ENCODE data around the gene B4GALNT1. TPM values are rescaled to one million over a fixed set of nuclear protein-coding genes. Genes with fewer than 3 reads are reported as not detected.
A peak's percentile ranks its signal among the peaks of the same experiment; 100 is the strongest.

The B4GALNT1 gene
- total and polyA plus RNA-seq, 2 donors (not counting 1 experiment from before 2014, with no cell fraction given), result 1.3 to 2.3 TPM

DNA sequence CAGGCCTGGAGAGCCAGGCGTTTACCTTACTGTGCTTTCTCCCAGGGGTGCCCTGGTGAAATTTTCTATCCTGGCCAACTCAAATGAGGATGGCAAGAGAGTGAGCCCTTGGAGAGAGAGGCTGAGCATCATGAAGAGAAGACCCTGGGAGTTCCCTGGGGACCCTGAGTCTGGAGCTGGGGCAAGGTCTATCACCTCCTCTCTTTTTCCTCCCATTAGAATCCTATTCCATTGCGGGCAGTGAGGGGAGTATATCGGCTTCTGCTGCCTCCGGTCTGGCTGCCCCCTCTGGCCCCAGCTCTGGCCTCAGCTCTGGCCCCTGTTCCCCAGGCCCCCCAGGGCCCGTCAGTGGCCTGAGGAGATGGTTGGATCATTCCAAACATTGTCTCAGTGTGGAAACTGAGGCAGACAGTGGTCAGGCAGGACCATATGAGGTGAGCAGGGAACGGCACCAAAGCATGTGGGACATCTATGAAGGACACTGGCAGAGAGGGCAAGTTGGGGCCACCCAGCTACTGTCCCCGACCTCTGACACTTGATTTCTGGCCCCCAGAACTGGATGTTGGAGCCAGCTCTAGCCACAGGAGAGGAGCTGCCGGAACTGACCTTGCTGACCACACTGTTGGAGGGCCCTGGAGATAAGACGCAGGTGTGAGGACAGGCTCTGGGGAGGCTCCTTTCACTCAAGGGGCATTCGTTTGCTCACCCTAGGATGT, 20.1 kb downstream of the B4GALNT1 start:
- Histone ChIP-seq H3K9me3 (ENCODE audit: control insufficient read depth, insufficient read depth, low read depth, low read length) (no peaks in the 10 kb centered on the region), H2AFZ (ENCODE audit: low read length) (no peak overlapping the region), H3K4me2 (ENCODE audit: extremely low read depth, insufficient read depth, low read length) (no peak overlapping the region), H3K4me1 (ENCODE audit: control insufficient read depth, extremely low read depth, insufficient read depth, low read length) (peaks cover 8% of the 10 kb centered on the region), H3K27ac (ENCODE audit: insufficient read depth, low read length) (no peak overlapping the region), H3K9ac (ENCODE audit: insufficient read depth, low read length) (no peak overlapping the region), H4K20me1 (ENCODE audit: control insufficient read depth, extremely low read depth, insufficient read depth, low read length) (no peaks in the 10 kb centered on the region), H3K36me3 (ENCODE audit: control insufficient read depth, insufficient read depth, low read length) (peaks cover 2% of the 10 kb centered on the region), H3K79me2 (ENCODE audit: control insufficient read depth, insufficient read depth, low read length) (no peaks in the 10 kb centered on the region), H3K4me3 (replicated peaks in 1 of 4; ENCODE audit: control extremely low read depth in 1 of 4, insufficient read depth in 1 of 4, low read depth in 3 of 4, low read length in 4 of 4) (no peak overlapping the region), H3K27me3 (ENCODE audit: control insufficient read depth, insufficient read depth, low read length) (no peaks in the 10 kb centered on the region)
- no peak for DNase-seq (ENCODE audit: low read depth in 2 of 2)
- no peak for TF ChIP-seq EZH2 (IDR thresholded peaks at IDR 0.05; ENCODE audit: low read length, missing control alignments)

GRCh38 chr12:57611827-57612710, 20.9 kb downstream of the B4GALNT1 start:
- Histone ChIP-seq H3K27ac (ENCODE audit: insufficient read depth, low read length) (no peak overlapping the region), H3K9ac (ENCODE audit: insufficient read depth, low read length) (no peak overlapping the region), H3K4me2 (ENCODE audit: extremely low read depth, insufficient read depth, low read length) (peak overlapping the region; percentile 62), H3K36me3 (ENCODE audit: control insufficient read depth, insufficient read depth, low read length) (peaks cover 2% of the 10 kb centered on the region), H3K4me3 (replicated peaks in 1 of 4; ENCODE audit: control extremely low read depth in 1 of 4, insufficient read depth in 1 of 4, low read depth in 3 of 4, low read length in 4 of 4) (peak overlapping the region; percentile 31 to 70 (median 47)), H3K9me3 (ENCODE audit: control insufficient read depth, insufficient read depth, low read depth, low read length) (no peaks in the 10 kb centered on the region), H3K4me1 (ENCODE audit: control insufficient read depth, extremely low read depth, insufficient read depth, low read length) (peaks cover 8% of the 10 kb centered on the region), H3K27me3 (ENCODE audit: control insufficient read depth, insufficient read depth, low read length) (no peaks in the 10 kb centered on the region), H4K20me1 (ENCODE audit: control insufficient read depth, extremely low read depth, insufficient read depth, low read length) (no peaks in the 10 kb centered on the region), H3K79me2 (ENCODE audit: control insufficient read depth, insufficient read depth, low read length) (no peaks in the 10 kb centered on the region), H2AFZ (ENCODE audit: low read length) (no peak overlapping the region)
- TF ChIP-seq, protein P1, sequence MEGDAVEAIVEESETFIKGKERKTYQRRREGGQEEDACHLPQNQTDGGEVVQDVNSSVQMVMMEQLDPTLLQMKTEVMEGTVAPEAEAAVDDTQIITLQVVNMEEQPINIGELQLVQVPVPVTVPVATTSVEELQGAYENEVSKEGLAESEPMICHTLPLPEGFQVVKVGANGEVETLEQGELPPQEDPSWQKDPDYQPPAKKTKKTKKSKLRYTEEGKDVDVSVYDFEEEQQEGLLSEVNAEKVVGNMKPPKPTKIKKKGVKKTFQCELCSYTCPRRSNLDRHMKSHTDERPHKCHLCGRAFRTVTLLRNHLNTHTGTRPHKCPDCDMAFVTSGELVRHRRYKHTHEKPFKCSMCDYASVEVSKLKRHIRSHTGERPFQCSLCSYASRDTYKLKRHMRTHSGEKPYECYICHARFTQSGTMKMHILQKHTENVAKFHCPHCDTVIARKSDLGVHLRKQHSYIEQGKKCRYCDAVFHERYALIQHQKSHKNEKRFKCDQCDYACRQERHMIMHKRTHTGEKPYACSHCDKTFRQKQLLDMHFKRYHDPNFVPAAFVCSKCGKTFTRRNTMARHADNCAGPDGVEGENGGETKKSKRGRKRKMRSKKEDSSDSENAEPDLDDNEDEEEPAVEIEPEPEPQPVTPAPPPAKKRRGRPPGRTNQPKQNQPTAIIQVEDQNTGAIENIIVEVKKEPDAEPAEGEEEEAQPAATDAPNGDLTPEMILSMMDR (conservative IDR thresholded peaks at IDR 0.05 in 1 of 2, IDR thresholded peaks at IDR 0.05 in 1 of 2; ENCODE audit: low read depth in 1 of 2, low read length in 2 of 2), result no peak
- TF ChIP-seq EZH2 (IDR thresholded peaks at IDR 0.05; ENCODE audit: low read length, missing control alignments), result no peak
- DNase-seq (ENCODE audit: low read depth in 2 of 2), result no peak

- Histone ChIP-seq H3K4me3 (replicated peaks in 1 of 4; ENCODE audit: control extremely low read depth in 1 of 4, insufficient read depth in 1 of 4, low read depth in 3 of 4, low read length in 4 of 4) (peak within 1 kb of the TSS; percentile 48 to 70 (median 58)), H3K4me2 (ENCODE audit: extremely low read depth, insufficient read depth, low read length) (peak within 1 kb of the TSS; percentile 62), H3K4me1 (ENCODE audit: control insufficient read depth, extremely low read depth, insufficient read depth, low read length) (peaks cover 8% of the 10 kb centered on the region), H3K79me2 (ENCODE audit: control insufficient read depth, insufficient read depth, low read length) (no peaks in the 10 kb centered on the region), H3K27me3 (ENCODE audit: control insufficient read depth, insufficient read depth, low read length) (no peaks in the 10 kb centered on the region), H3K9ac (ENCODE audit: insufficient read depth, low read length) (peak within 1 kb of the TSS; percentile 48), H2AFZ (ENCODE audit: low read length) (peak within 1 kb of the TSS; percentile 55), H3K27ac (ENCODE audit: insufficient read depth, low read length) (no peak within 1 kb of the TSS), H4K20me1 (ENCODE audit: control insufficient read depth, extremely low read depth, insufficient read depth, low read length) (no peaks in the 10 kb centered on the region), H3K36me3 (ENCODE audit: control insufficient read depth, insufficient read depth, low read length) (peaks cover 2% of the 10 kb centered on the region), H3K9me3 (ENCODE audit: control insufficient read depth, insufficient read depth, low read depth, low read length) (no peaks in the 10 kb centered on the region)
- peak; percentile 58 to 66 for DNase-seq (ENCODE audit: low read depth in 2 of 2)
- TF ChIP-seq EZH2 (IDR thresholded peaks at IDR 0.05; ENCODE audit: low read length, missing control alignments), result no peak
- TF ChIP-seq, protein P1 (conservative IDR thresholded peaks at IDR 0.05 in 1 of 2, IDR thresholded peaks at IDR 0.05 in 1 of 2; ENCODE audit: low read depth in 1 of 2, low read length in 2 of 2), result no peak
These were observed 21.7 kb downstream of the B4GALNT1 start, which contains the start of gene ARHGEF25 for GRCh38 chr12:57611108-57611826. ARHGEF25 (plus strand) TSS chr12:57611435; CDS start chr12:57611895, 460 bp downstream.

Measured in fibroblast of lung (primary cell).